ENCODE data around the gene MICU1. TPM values are rescaled to one million over a fixed set of nuclear protein-coding genes. Genes with fewer than 3 reads are reported as not detected.

MICU1 gene
- polyA plus RNA-seq, 1 donor (not counting 4 experiments of a cell fraction or from before 2014, with no cell fraction given): 19.4 TPM

DNA sequence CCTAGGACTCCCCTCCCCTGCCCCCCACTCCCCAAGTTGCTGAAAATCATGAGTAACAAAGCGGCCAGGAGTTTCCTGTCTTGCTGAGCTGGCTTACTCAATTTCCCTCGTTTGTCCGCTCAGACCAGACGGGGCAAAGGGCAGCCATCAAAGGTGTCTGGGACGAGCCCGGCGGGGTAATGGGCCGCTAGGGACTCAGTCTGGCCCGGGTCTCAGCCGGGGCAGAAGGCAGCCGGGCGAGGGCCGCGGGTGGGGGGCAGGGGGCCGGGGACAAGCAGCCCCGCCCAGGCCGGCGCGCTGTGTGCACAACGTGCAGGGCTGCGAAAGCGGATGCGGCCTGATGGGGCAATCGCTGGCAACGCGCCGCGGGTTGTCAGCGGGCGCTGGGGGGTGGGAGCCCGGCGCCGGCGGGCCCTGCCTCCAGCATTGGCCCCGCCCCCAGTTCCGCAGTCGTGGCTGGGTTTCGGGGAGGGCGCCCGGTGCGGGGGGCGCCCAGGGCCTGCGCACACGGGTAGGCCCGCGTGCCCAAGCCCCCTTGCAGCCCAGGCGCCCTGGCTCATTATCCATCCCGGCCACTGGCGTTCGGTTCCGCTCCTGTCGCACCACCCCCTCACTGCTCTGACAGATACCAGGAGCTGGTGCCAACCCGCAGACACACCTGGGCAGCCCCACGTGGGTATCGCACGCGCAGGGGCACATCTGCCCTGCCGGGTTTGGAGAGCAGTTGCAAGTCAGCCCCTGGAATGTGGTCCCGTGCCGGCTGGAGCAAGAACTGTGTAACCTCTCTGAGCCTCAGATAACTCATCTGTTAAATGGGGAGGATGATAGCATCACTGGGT is 306.2 kb downstream of the MICU1 start:
- Histone ChIP-seq H3K36me3 (ENCODE audit: control insufficient read depth in 2 of 2, extremely low read depth in 1 of 2, insufficient read depth in 2 of 2, low read length in 2 of 2) (no peaks in the 10 kb centered on the region), H3K9me1 (ENCODE audit: control insufficient read depth, extremely low read depth, insufficient read depth, low read length) (no peaks in the 10 kb centered on the region), H3K79me2 (ENCODE audit: control insufficient read depth, insufficient read depth, low read length) (no peaks in the 10 kb centered on the region), H3K9ac (ENCODE audit: control insufficient read depth, extremely low read depth, insufficient read depth, low read length) (peak overlapping the region; percentile 91), H3K4me1 (ENCODE audit: control insufficient read depth, extremely low read depth, insufficient read depth, low read length) (peaks cover 67% of the 10 kb centered on the region), H3K4me2 (ENCODE audit: control insufficient read depth, extremely low read depth, insufficient read depth, low read depth, low read length) (peak overlapping the region; percentile 29), H4K20me1 (ENCODE audit: control insufficient read depth, extremely low read depth, insufficient read depth, low read length) (no peaks in the 10 kb centered on the region), H3K4me3 (ENCODE audit: control insufficient read depth in 2 of 3, extremely low read depth in 1 of 3, insufficient read depth in 2 of 3, low read depth in 1 of 3, low read length in 3 of 3) (peak overlapping the region; percentile 17 to 37 (median 36)), H3K27me3 (ENCODE audit: control insufficient read depth, extremely low read depth, insufficient read depth, low read length) (no peaks in the 10 kb centered on the region), H3K27ac (ENCODE audit: control insufficient read depth, insufficient read depth, low read length) (peak overlapping the region; percentile 94), H2AFZ (ENCODE audit: control insufficient read depth, low read length) (no peak overlapping the region), H3K9me3 (ENCODE audit: control insufficient read depth, low read depth, low read length) (no peaks in the 10 kb centered on the region)
- dilution Hi-C loops (cut with MboI; ENCODE audit: extremely low pct_ligation_motif_present, low sequenced_read_pairs): no loop called here
- TF ChIP-seq EZH2 (IDR thresholded peaks at IDR 0.05; ENCODE audit: low read length): no peak
- TF ChIP-seq, protein P1, sequence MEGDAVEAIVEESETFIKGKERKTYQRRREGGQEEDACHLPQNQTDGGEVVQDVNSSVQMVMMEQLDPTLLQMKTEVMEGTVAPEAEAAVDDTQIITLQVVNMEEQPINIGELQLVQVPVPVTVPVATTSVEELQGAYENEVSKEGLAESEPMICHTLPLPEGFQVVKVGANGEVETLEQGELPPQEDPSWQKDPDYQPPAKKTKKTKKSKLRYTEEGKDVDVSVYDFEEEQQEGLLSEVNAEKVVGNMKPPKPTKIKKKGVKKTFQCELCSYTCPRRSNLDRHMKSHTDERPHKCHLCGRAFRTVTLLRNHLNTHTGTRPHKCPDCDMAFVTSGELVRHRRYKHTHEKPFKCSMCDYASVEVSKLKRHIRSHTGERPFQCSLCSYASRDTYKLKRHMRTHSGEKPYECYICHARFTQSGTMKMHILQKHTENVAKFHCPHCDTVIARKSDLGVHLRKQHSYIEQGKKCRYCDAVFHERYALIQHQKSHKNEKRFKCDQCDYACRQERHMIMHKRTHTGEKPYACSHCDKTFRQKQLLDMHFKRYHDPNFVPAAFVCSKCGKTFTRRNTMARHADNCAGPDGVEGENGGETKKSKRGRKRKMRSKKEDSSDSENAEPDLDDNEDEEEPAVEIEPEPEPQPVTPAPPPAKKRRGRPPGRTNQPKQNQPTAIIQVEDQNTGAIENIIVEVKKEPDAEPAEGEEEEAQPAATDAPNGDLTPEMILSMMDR (optimal IDR thresholded peaks at IDR 0.05 in 1 of 3, IDR thresholded peaks at IDR 0.05 in 1 of 3, conservative IDR thresholded peaks at IDR 0.05 in 1 of 3; ENCODE audit: extremely low read depth in 1 of 3, insufficient read depth in 2 of 3, low read length in 3 of 3): no peak
- FAIRE-seq: peak; percentile 26
- DNase-seq (ENCODE audit: low read depth, low spot score): peak; percentile 100

DNA sequence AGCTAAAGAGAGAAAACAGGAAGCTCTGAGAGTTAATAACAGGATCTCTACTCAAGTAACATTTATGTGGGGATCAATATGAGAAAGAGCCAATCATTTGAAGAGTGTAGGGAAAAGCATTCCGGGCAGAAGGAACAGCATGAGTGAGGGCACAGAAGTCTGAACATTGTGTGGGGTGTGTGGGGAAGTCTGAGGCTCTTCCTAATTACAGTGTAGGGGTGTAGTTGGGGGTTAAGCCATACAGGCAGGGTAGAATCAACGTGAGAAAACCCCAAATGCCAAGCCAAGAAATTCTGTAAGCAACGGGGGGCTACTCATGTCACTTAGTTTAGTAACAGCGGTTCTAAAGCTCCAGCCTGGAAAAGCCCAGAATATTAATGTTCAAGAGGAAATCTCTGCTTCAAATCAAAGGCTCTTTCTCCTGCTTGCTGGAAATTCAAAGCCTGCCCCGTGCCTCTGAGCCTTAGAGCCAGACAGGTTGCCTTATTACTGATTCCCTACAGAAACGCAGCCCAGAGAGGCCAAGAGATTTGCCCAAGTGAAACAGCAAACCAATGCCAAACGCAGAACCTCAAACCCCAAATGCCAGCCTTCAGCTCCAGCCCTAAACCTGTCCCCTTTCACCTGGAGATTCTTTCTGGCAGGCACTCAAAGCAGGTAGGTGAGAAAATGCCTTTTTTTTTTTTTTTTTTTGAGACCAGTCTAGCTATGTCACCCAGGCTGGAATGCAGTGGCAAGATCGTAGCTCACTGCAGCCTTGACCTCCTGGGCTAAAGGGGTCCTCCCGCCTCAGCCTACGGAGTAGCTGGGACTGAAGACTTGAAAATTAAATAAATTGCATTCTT is 307.2 kb downstream of the MICU1 start:
- Histone ChIP-seq H2AFZ (ENCODE audit: control insufficient read depth, low read length) (no peak overlapping the region), H4K20me1 (ENCODE audit: control insufficient read depth, extremely low read depth, insufficient read depth, low read length) (no peaks in the 10 kb centered on the region), H3K9ac (ENCODE audit: control insufficient read depth, extremely low read depth, insufficient read depth, low read length) (peak overlapping the region; percentile 91), H3K9me3 (ENCODE audit: control insufficient read depth, low read depth, low read length) (no peaks in the 10 kb centered on the region), H3K27me3 (ENCODE audit: control insufficient read depth, extremely low read depth, insufficient read depth, low read length) (no peaks in the 10 kb centered on the region), H3K4me3 (ENCODE audit: control insufficient read depth in 2 of 3, extremely low read depth in 1 of 3, insufficient read depth in 2 of 3, low read depth in 1 of 3, low read length in 3 of 3) (peak overlapping the region in 2 of 3 experiments; percentile 36 to 37), H3K27ac (ENCODE audit: control insufficient read depth, insufficient read depth, low read length) (peak overlapping the region; percentile 94), H3K36me3 (ENCODE audit: control insufficient read depth in 2 of 2, extremely low read depth in 1 of 2, insufficient read depth in 2 of 2, low read length in 2 of 2) (no peaks in the 10 kb centered on the region), H3K4me2 (ENCODE audit: control insufficient read depth, extremely low read depth, insufficient read depth, low read depth, low read length) (peak overlapping the region; percentile 29), H3K4me1 (ENCODE audit: control insufficient read depth, extremely low read depth, insufficient read depth, low read length) (peaks cover 69% of the 10 kb centered on the region), H3K79me2 (ENCODE audit: control insufficient read depth, insufficient read depth, low read length) (no peaks in the 10 kb centered on the region), H3K9me1 (ENCODE audit: control insufficient read depth, extremely low read depth, insufficient read depth, low read length) (no peaks in the 10 kb centered on the region)
- dilution Hi-C loops (cut with MboI; ENCODE audit: extremely low pct_ligation_motif_present, low sequenced_read_pairs): no loop called here
- no peak for TF ChIP-seq EZH2 (IDR thresholded peaks at IDR 0.05; ENCODE audit: low read length)
- TF ChIP-seq, protein P1 (optimal IDR thresholded peaks at IDR 0.05 in 1 of 3, IDR thresholded peaks at IDR 0.05 in 1 of 3, conservative IDR thresholded peaks at IDR 0.05 in 1 of 3; ENCODE audit: extremely low read depth in 1 of 3, insufficient read depth in 2 of 3, low read length in 3 of 3): no peak
- FAIRE-seq (no peak), DNase-seq (ENCODE audit: low read depth, low spot score) (no peak)

Small RNA genes within 50 kb of the gene (small RNA-seq; reads per million reads assigned to genes)
- gene AL513185.2 (ENCODE audit: insufficient read length in 3 of 3, low read depth in 3 of 3, low replicate concordance in 1 of 3): 0 reads per million in 3 experiments
- gene HMGN2P34 (ENCODE audit: insufficient read length in 3 of 3, low read depth in 3 of 3, low replicate concordance in 1 of 3): 0 reads per million in 3 experiments
- 0 reads per million in 3 experiments for gene RF00019 (ENCODE audit: insufficient read length in 3 of 3, low read depth in 3 of 3, low replicate concordance in 1 of 3)
- gene RN7SL840P (ENCODE audit: insufficient read length in 3 of 3, low read depth in 3 of 3, low replicate concordance in 1 of 3): 0 reads per million in 3 experiments
- gene RNU6-805P (ENCODE audit: insufficient read length in 3 of 3, low read depth in 3 of 3, low replicate concordance in 1 of 3): 0 reads per million in 3 experiments

Other genes with a start within 250 kb of the MICU1 start
- gene MCU, start 66.1 kb upstream of the MICU1 start, polyA plus RNA-seq: 50.0 to 104 TPM (median 103 TPM) in 3 replicates

Data from keratinocyte (primary cell).